ENCODE measurements around the gene BZW1.

BZW1 gene

DNA sequence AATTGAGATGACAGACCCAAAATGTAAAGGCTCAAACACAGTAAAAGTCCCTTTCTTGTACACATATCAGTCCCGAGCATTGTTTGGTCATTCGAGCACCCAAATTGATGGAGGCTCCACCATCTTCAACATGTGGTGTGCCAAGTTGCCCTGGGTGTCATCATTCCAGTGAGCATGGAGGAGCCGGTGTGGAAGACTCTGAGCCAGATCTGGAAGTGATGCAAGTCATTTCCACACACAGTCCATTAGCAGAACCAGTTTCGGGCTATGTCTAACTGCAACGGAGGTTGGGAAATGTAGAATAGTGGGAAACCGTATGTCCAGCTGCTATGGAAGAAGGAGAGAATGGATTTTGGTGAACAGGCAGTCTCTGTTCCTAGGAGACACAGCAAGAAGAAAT is 40.9 kb upstream of the BZW1 start:
- no peak overlapping the region for H3K9ac ChIP-seq (ENCODE audit: low read depth, low read length, poor library complexity, severe bottlenecking)
- no peaks in the 10 kb centered on the region for H3K4me1 ChIP-seq (ENCODE audit: insufficient read depth, low read length, poor library complexity, severe bottlenecking)
- no peak overlapping the region for H2AFZ ChIP-seq (ENCODE audit: low read length)
- no peaks in the 10 kb centered on the region for H3F3A ChIP-seq (ENCODE audit: low read depth)
- H4K20me1 ChIP-seq (ENCODE audit: insufficient read depth, low read length, poor library complexity, severe bottlenecking) = no peaks in the 10 kb centered on the region
- H3K9me2 ChIP-seq (replicated peaks; ENCODE audit: low read depth, low read length) = no peaks in the 10 kb centered on the region
- no peaks in the 10 kb centered on the region for H3K79me2 ChIP-seq (ENCODE audit: insufficient read depth, low read length)
- no peaks in the 10 kb centered on the region for H3K36me3 ChIP-seq (ENCODE audit: insufficient read depth, low read length)
- no peaks in the 10 kb centered on the region for H3K27me3 ChIP-seq (ENCODE audit: insufficient read depth, low read length, poor library complexity, severe bottlenecking)
- TF ChIP-seq CTCF (conservative IDR thresholded peaks at IDR 0.05; ENCODE audit: low read length) = no peak
- TF ChIP-seq EZH2phosphoT487 (IDR thresholded peaks at IDR 0.05; ENCODE audit: borderline replicate concordance) = no peak
- H3K9me3 ChIP-seq (ENCODE audit: insufficient read depth, low read depth, low read length) = no peaks in the 10 kb centered on the region
- H3K4me2 ChIP-seq (ENCODE audit: low read depth, low read length, poor library complexity, severe bottlenecking) = no peak overlapping the region
- no peak overlapping the region for H3K4me3 ChIP-seq (ENCODE audit: low read length, poor library complexity, severe bottlenecking)

DNA sequence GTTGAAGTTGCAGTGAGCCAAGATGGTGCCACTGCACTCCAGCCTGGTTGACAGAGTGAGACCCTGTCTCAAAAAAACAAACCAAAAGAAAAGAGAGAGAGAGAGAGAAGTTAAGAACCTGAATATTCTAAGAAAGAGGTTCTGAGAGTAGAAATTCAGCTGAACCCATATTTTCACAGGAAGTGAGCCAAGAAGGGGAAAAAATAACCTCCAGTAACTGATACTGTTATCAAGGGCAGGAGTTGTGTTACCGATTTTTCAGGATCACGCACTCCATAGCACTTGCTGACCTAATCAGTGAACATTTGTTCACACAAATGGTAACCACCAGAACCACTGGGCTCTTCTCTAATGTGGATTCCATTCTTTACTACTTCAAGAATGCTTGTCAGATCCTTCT is 39.1 kb upstream of the BZW1 start:
- TF ChIP-seq CTCF (conservative IDR thresholded peaks at IDR 0.05; ENCODE audit: low read length) (no peak), EZH2phosphoT487 (IDR thresholded peaks at IDR 0.05; ENCODE audit: borderline replicate concordance) (no peak)
- Histone ChIP-seq H3K9ac (ENCODE audit: low read depth, low read length, poor library complexity, severe bottlenecking) (no peak overlapping the region), H3K9me2 (replicated peaks; ENCODE audit: low read depth, low read length) (no peaks in the 10 kb centered on the region), H3K36me3 (ENCODE audit: insufficient read depth, low read length) (no peaks in the 10 kb centered on the region), H3K4me2 (ENCODE audit: low read depth, low read length, poor library complexity, severe bottlenecking) (no peak overlapping the region), H2AFZ (ENCODE audit: low read length) (no peak overlapping the region), H3F3A (ENCODE audit: low read depth) (no peaks in the 10 kb centered on the region), H3K27me3 (ENCODE audit: insufficient read depth, low read length, poor library complexity, severe bottlenecking) (no peaks in the 10 kb centered on the region), H3K4me3 (ENCODE audit: low read length, poor library complexity, severe bottlenecking) (no peak overlapping the region), H3K4me1 (ENCODE audit: insufficient read depth, low read length, poor library complexity, severe bottlenecking) (no peaks in the 10 kb centered on the region), H3K79me2 (ENCODE audit: insufficient read depth, low read length) (no peaks in the 10 kb centered on the region), H3K9me3 (ENCODE audit: insufficient read depth, low read depth, low read length) (no peaks in the 10 kb centered on the region), H4K20me1 (ENCODE audit: insufficient read depth, low read length, poor library complexity, severe bottlenecking) (no peaks in the 10 kb centered on the region)

DNA sequence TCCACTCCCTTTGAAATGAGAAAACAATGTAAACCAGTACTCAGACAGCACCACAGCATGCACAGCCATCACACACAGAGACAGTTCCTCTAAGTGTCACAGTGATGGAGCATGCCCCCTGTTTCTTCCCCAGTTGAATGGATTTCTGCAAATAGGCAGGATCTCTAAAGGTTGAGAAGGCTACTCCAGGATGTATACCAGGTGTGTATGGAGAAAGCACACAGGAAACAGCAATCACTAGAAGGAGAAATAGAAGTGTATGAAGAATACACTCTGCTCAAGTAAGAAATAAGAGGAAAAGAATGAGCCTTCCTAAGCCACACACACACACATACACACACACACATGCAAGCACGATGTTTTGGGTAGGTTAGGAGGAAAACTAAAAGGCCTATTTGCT is 38.6 kb upstream of the BZW1 start:
- H3K4me2 ChIP-seq (ENCODE audit: low read depth, low read length, poor library complexity, severe bottlenecking) = no peak overlapping the region
- H3K4me1 ChIP-seq (ENCODE audit: insufficient read depth, low read length, poor library complexity, severe bottlenecking) = no peaks in the 10 kb centered on the region
- no peaks in the 10 kb centered on the region for H3K27me3 ChIP-seq (ENCODE audit: insufficient read depth, low read length, poor library complexity, severe bottlenecking)
- H3K9me3 ChIP-seq (ENCODE audit: insufficient read depth, low read depth, low read length) = no peaks in the 10 kb centered on the region
- H3K36me3 ChIP-seq (ENCODE audit: insufficient read depth, low read length) = no peaks in the 10 kb centered on the region
- H3K4me3 ChIP-seq (ENCODE audit: low read length, poor library complexity, severe bottlenecking) = no peak overlapping the region
- H2AFZ ChIP-seq (ENCODE audit: low read length) = no peak overlapping the region
- H3K79me2 ChIP-seq (ENCODE audit: insufficient read depth, low read length) = no peaks in the 10 kb centered on the region
- no peaks in the 10 kb centered on the region for H3F3A ChIP-seq (ENCODE audit: low read depth)
- no peak for TF ChIP-seq EZH2phosphoT487 (IDR thresholded peaks at IDR 0.05; ENCODE audit: borderline replicate concordance)
- TF ChIP-seq CTCF (conservative IDR thresholded peaks at IDR 0.05; ENCODE audit: low read length) = no peak
- no peaks in the 10 kb centered on the region for H4K20me1 ChIP-seq (ENCODE audit: insufficient read depth, low read length, poor library complexity, severe bottlenecking)
- no peaks in the 10 kb centered on the region for H3K9me2 ChIP-seq (replicated peaks; ENCODE audit: low read depth, low read length)
- H3K9ac ChIP-seq (ENCODE audit: low read depth, low read length, poor library complexity, severe bottlenecking) = no peak overlapping the region
